ENCODE measurements around the gene FKBP11. TPM values are rescaled to one million over a fixed set of nuclear protein-coding genes. Genes with fewer than 3 reads are reported as not detected.

Gene FKBP11
- total RNA-seq, 1 donor from 2014 or later: 12.3 TPM

DNA sequence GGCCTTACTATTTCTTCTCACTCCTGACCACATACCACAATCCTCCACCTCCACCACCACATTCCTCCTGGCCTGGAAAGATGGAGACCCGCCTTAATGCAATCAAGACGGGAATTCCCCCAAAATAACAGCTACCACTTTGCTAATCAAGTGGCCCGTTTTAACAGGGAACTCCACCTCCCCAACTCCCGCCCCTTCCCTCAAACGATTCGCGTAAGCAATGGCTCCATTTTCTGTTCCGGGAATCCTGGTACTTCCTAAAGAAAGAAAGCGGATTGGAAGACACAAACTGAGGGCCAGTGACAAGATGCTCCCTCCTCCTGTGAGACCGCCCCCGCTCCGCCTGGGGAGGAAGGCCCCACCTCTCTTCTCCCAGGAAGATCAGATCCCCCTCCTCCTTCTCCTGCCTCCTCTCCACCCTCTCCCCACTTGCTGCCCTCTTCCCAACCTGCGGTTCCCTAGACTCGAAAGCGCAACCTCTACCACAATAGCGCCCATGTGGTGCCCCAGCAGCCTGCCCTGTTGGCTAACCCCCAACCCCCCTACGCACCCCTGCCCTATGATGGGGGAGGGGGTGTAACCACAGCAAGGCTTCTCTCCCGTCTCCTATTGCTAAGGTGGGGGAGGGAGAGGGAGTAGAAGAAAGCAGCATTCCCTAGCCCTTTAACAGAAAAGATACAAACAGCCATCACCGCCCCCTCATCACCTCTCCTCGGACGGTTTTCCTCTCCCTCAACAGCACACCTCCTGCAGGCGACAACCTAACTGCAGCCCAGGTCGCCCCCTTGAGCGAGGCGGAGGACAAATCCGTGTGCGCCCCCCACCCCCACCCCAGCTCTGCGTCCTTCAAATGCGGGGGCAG lies 31.2 kb upstream of the FKBP11 start:
- Mint-ChIP-seq H3K36me3 (ENCODE audit: unreplicated experiment) (no peaks in the 10 kb centered on the region), H3K27ac (ENCODE audit: unreplicated experiment) (peak overlapping the region; percentile 93), H3K9me3 (ENCODE audit: unreplicated experiment) (no peaks in the 10 kb centered on the region), H3K4me1 (ENCODE audit: low read depth, unreplicated experiment) (peaks cover 15% of the 10 kb centered on the region), H3K27me3 (ENCODE audit: unreplicated experiment) (no peaks in the 10 kb centered on the region), H3K4me3 (ENCODE audit: unreplicated experiment) (peak overlapping the region; percentile 100)
- TF ChIP-seq, protein P1, sequence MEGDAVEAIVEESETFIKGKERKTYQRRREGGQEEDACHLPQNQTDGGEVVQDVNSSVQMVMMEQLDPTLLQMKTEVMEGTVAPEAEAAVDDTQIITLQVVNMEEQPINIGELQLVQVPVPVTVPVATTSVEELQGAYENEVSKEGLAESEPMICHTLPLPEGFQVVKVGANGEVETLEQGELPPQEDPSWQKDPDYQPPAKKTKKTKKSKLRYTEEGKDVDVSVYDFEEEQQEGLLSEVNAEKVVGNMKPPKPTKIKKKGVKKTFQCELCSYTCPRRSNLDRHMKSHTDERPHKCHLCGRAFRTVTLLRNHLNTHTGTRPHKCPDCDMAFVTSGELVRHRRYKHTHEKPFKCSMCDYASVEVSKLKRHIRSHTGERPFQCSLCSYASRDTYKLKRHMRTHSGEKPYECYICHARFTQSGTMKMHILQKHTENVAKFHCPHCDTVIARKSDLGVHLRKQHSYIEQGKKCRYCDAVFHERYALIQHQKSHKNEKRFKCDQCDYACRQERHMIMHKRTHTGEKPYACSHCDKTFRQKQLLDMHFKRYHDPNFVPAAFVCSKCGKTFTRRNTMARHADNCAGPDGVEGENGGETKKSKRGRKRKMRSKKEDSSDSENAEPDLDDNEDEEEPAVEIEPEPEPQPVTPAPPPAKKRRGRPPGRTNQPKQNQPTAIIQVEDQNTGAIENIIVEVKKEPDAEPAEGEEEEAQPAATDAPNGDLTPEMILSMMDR (IDR thresholded peaks at IDR 0.05; ENCODE audit: partially characterized antibody, unreplicated experiment): no peak
- DNase-seq: peak; percentile 82

DNA sequence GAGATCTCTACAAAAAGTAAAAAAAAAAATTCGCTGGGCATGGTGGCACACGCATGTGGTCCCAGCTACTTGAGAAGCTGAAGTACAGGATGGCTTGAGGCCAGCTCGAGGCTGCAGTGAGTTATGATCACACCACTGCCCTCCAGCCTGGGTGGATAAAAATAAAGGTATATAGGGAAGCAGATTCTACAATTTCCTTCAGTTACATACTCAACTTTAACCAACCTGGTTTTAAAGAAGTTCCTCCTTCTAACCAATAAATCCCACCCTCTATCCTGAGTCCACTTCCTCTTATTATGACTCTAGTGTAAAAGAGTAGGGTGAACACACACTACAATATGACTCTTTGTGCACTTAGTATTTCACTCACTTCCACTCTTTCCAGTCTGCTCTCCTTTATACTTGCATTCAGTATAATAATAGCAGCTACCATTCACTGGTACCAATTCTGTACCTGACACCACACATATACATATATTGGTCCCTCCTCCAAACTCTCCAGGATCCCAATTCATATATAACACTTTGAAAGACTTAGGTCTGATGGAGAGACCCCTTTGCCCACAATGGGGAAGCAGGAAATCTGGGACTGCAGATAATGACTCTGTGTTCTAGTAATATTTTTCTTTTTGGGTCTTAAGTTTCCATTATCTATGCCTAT lies 29.7 kb upstream of the FKBP11 start:
- TF ChIP-seq, protein P1 (IDR thresholded peaks at IDR 0.05; ENCODE audit: partially characterized antibody, unreplicated experiment): no peak
- Mint-ChIP-seq H3K4me3 (ENCODE audit: unreplicated experiment) (peak overlapping the region; percentile 100), H3K27me3 (ENCODE audit: unreplicated experiment) (no peaks in the 10 kb centered on the region), H3K9me3 (ENCODE audit: unreplicated experiment) (no peaks in the 10 kb centered on the region), H3K27ac (ENCODE audit: unreplicated experiment) (no peak overlapping the region), H3K4me1 (ENCODE audit: low read depth, unreplicated experiment) (peaks cover 15% of the 10 kb centered on the region), H3K36me3 (ENCODE audit: unreplicated experiment) (no peaks in the 10 kb centered on the region)
- DNase-seq: no peak

DNA sequence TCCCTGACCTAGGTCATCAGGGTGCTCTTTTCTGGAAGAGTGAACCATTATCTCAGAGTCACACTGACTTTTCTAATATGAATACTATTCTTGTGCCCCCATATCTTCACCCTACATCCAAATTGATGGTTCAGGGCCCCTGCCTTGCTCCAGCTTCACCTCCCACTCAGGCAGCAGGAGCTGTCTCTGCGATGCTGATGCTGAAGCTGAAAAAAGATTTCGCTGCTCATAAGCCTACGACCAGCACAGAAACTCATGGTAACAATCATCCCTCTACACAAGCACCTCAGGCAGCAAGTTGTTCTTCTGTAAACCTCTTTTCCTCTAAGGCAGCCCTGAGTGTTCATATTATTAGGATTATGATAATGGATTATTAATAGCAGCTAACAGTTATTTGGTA lies 28.8 kb upstream of the FKBP11 start:
- H3K4me1 Mint-ChIP-seq (ENCODE audit: low read depth, unreplicated experiment): peaks cover 15% of the 10 kb centered on the region
- no peaks in the 10 kb centered on the region for H3K27me3 Mint-ChIP-seq (ENCODE audit: unreplicated experiment)
- no peaks in the 10 kb centered on the region for H3K36me3 Mint-ChIP-seq (ENCODE audit: unreplicated experiment)
- H3K9me3 Mint-ChIP-seq (ENCODE audit: unreplicated experiment): no peaks in the 10 kb centered on the region
- no peak overlapping the region for H3K4me3 Mint-ChIP-seq (ENCODE audit: unreplicated experiment)
- no peak overlapping the region for H3K27ac Mint-ChIP-seq (ENCODE audit: unreplicated experiment)
- TF ChIP-seq, protein P1 (IDR thresholded peaks at IDR 0.05; ENCODE audit: partially characterized antibody, unreplicated experiment): no peak
- DNase-seq: no peak

DNA sequence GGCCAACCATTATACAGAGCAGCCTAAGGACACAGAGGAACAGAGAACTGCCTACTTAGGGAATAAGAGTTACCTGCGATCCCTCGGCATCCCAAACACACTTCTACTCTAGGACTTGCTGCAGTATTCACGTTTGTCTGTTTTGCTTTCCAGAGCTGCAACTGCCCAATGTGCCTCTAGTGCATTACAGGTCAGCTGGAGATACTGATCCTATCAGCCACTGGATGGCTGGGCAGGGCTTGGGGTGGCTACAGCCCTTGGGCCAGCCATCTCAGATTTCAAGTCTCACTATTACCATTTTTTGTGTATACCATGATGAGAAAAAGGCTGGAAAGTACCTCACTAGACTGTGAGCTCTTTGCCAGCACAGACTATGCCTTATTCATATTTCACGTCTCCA lies 27.4 kb upstream of the FKBP11 start:
- TF ChIP-seq, protein P1 (IDR thresholded peaks at IDR 0.05; ENCODE audit: partially characterized antibody, unreplicated experiment): no peak
- H3K36me3 Mint-ChIP-seq (ENCODE audit: unreplicated experiment): no peaks in the 10 kb centered on the region
- no peaks in the 10 kb centered on the region for H3K9me3 Mint-ChIP-seq (ENCODE audit: unreplicated experiment)
- no peak overlapping the region for H3K4me3 Mint-ChIP-seq (ENCODE audit: unreplicated experiment)
- DNase-seq: no peak
- H3K27ac Mint-ChIP-seq (ENCODE audit: unreplicated experiment): no peak overlapping the region
- H3K4me1 Mint-ChIP-seq (ENCODE audit: low read depth, unreplicated experiment): peaks cover 15% of the 10 kb centered on the region
- H3K27me3 Mint-ChIP-seq (ENCODE audit: unreplicated experiment): no peaks in the 10 kb centered on the region

DNA sequence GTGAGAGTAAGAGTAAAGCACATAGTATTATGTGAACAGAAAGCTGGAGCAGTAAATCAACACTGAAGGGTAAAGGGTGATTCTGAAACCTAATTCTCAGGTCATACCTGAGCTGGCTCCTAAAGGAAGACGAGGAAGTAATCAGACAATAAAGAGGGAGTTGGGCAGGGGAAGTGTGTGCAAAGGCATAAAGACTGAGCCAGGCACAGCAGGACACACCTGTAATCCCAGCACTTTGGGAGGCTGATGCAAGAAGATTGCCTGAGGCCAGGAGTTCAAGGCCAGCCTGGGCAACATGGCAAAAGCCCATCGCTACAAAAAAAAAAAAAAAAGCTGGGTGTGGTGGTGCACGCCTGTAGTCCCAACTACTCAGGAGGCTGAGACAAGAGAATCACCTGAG lies 22.4 kb upstream of the FKBP11 start:
- Mint-ChIP-seq H3K4me1 (ENCODE audit: low read depth, unreplicated experiment) (peaks cover 13% of the 10 kb centered on the region), H3K4me3 (ENCODE audit: unreplicated experiment) (no peak overlapping the region), H3K9me3 (ENCODE audit: unreplicated experiment) (peaks cover 4% of the 10 kb centered on the region), H3K27ac (ENCODE audit: unreplicated experiment) (no peak overlapping the region), H3K36me3 (ENCODE audit: unreplicated experiment) (no peaks in the 10 kb centered on the region), H3K27me3 (ENCODE audit: unreplicated experiment) (peaks cover 3% of the 10 kb centered on the region)
- TF ChIP-seq, protein P1 (IDR thresholded peaks at IDR 0.05; ENCODE audit: partially characterized antibody, unreplicated experiment): no peak
- no peak for DNase-seq
